IPS-11a (cell line): ENCODE measurements around the gene RGN.
"Not testable (repeated sequence)": the region's sequence is repeated elsewhere in the genome, so short reads cannot be mapped to it uniquely, and the experiment has no call there.

Experiments used
- H3K4me3 ChIP-seq: one replicate; pipeline ENCODE4 v1.5.1; 2013; ENCODE audit warnings: low read depth, low read length, control low read depth

RGN gene

DNA sequence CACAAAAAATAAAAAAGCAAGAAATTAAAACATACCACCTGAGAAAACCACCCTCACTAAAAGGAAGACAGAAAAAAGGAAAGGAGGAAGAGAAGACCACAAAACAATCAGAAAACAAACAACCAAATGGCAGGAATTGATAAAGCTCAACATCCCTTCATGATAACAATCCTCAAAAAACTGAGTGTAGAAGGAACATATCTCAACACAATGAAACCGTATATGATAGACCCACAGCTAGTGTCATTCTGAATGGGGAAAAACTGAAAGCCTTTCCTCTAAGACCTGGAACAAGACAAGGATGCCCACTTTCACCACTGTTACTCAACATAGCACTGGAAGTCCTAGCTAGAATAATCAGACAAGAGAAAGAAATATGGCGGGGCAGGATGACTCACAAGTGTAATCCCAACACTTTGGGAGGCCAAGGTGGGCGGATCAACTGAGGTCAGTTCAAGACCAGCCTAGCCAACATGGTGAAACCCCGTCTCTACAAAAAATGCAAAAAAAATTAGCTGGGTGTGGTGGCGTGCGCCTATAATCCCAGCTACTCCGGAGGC lies 38.4 kb downstream of the RGN start:
- not testable (repeated sequence) for H3K4me3 ChIP-seq

DNA sequence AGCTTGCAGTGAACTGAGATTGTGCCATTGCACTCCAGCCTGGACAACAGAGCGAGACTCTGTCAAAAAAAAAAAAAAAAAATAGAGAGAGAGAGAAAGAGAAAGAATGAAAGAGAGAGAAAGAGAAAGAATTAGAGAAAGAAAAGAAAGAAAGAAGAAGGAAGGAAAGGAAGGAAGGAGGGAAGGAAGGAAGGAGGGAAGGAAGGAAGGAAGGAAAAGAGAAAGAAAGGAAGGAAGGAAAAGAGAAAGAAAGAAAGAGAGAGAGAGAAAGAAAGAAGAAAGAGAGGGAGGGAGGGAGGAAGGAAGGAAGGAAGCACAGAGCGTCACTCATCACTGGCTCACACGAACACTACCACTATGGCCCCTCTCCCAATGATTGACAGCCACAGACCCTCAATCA lies 46.2 kb downstream of the RGN start:
- not testable (repeated sequence) for H3K4me3 ChIP-seq

DNA sequence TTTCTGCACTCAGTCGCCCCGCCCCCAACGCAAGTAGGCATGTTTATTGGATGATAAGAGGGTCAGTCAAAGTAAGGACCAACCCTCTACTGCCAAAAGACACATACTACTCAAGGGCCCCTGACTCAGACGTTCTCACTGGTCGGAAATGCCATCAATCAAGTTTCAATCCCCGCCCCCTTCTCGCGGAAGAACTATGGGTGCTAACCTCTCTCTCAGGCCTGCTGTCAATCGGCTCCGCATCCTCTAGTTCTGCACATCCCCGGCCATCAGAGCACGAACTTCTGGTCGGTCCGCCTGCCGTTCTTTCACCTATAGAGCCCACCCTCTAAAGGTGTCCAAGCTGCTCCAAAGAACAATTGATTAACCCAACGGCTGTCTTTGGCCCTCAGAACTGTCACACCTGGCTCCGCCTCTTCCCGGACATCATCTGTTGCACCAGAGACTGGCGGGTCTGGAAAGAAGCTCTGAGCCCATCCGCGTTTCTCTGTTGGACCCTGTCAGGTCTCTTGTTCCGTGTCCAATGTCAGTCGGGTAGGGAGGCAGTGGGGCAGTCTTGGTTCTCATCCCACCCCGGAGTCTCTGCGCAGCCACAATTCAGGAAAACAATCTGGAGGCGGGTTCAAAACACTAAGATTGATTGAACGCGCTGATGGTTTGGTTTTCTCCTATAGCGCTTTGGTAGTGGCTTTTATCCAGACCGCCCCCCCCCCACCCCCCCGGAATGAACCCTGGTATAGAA lies 51.1 kb downstream of the RGN start:
- H3K4me3 ChIP-seq = peak overlapping the region; percentile 61

DNA sequence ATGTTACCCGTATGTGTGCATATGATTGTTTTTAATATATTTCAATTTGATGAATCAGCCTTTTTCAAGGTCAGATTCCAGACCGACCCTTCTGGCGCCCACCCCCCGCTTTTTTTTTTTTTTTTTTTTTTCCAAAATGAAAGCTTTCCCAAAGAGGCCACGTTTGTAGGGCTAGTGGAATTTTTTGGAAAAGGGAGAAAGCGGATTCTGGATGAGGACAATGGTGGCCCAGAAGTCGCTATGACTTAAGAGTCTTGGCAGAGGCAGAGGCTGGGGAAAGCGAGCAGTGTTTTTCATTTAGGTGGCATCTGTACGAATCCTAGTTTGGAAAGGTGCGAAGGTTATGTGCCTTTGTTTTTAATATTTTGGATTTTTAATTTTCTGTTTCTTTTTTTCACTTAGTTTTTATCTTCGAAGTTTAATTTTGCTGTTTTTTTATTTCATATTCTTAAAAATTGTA lies 51.7 kb downstream of the RGN start:
- peak overlapping the region; percentile 13 for H3K4me3 ChIP-seq

DNA sequence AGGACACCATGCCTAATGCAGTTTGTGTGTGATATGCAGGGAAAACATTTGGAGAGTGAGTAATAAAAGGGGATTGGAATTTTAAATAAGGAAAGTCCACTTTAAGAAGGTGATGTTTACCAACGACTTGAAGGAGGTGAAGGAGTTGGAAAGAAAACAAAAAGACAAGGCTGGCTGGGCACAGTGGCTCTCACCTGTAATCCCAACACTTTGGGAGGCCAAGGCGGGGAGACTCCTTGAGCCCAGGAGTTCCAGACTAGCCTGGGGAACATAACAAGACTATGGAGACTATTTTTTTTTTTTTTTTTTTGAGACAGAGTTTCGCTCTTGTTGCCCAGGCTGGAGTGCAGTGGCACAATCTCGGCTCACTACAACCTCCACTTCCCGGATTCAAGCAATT lies 55.2 kb downstream of the RGN start:
- no peak overlapping the region for H3K4me3 ChIP-seq

DNA sequence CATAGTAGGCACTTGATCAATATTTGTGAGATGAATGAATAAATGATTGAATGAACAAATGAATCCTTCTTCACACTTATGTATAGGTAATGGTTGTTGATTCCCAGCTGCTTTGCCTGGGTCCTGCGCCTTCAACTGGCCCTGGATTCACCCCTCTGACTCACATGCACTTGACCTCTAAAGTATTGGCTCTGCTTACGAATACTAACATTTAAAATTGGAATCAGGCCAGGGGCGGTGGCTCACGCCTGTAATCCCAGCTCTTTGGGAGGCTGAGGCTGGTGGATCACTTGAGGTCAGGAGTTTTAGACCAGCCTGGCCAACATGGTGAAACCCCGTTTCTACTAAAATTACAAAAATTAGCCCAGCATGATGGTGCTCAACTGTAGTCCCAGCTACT lies 57.4 kb downstream of the RGN start:
- H3K4me3 ChIP-seq = not testable (repeated sequence)

DNA sequence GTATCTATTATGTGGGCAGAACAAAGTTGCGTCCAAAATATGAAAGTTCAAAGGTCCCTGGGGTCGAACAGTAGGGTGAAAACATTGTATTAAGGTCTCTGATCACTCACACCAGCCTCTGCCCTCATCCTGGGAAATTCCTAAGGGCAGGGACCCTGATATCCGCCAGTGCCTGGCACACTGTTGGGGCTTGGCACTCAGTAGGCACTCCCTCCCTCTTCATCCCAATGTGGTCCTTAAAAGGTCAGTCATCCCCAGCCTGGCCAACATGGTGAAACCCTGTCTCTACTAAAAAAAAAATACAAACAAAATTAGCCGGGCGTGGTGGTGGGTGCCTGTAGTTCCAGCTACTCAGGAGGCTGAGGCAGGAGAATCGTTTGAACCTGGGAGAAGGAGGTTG lies 59.9 kb downstream of the RGN start:
- H3K4me3 ChIP-seq = no peak overlapping the region
